GM10248 (cell line): ENCODE results near the gene ARHGAP25.

Experiments used
- CTCF ChIA-PET: fragments of 300-600 bp; sonication (Branson Sonifier 250); formaldehyde crosslinking; extraction: SDS; loops from one replicate; lab custom pipeline; 2021; ENCODE audit warnings: antibody characterized with exemption; lab: Yijun Ruan, JAX
- POLR2A ChIA-PET: fragments of 350-650 bp; sonication (Branson Sonifier 250); formaldehyde crosslinking; extraction: SDS; loops from one replicate; lab custom pipeline; 2020; ENCODE audit warnings: antibody characterized with exemption; lab: Yijun Ruan, JAX
- DNase-seq: peaks from one replicate; pipeline ENCODE4 v3.0.0; 2012; ENCODE audit errors: extremely low spot score
- CTCF ChIP-seq: IDR thresholded peaks from 2 replicates; pipeline ENCODE4 v1.5.1; 2012; ENCODE audit warnings: mild to moderate bottlenecking, low read depth; ENCODE audit errors: extremely low read depth, missing control alignments, control extremely low read depth

Gene ARHGAP25

GRCh38 chr2:68831686-68832232 is 97.1 kb downstream of the ARHGAP25 start:
- no peak for DNase-seq
- POLR2A ChIA-PET, result no interaction called here
- CTCF ChIA-PET, result interaction anchor here (0.9 to 2.6 kb wide), 8 partner anchors 10 to 80 kb away, joined by 3 to 8 read pairs (median 4); no protein-coding TSS in a partner anchor
- no peak for TF ChIP-seq CTCF

- peak; percentile 69 for DNase-seq
- POLR2A ChIA-PET, result no interaction called here
- CTCF ChIA-PET, result interaction anchor here (0.7 to 2.6 kb wide), 6 partner anchors 9 to 81 kb away, joined by 3 to 8 read pairs (median 4); no protein-coding TSS in a partner anchor
- no peak for TF ChIP-seq CTCF
Observed at GRCh38 chr2:68832233-68832869, 97.7 kb downstream of the ARHGAP25 start.

- ChIA-PET CTCF (interaction anchor here (1.4 to 1.5 kb wide), 2 partner anchors 13 to 53 kb away, joined by 3 to 4 read pairs; no protein-coding TSS in a partner anchor), POLR2A (no interaction called here)
- TF ChIP-seq CTCF, result no peak
- DNase-seq, result no peak
Observed at GRCh38 chr2:68833162-68833561, 98.6 kb downstream of the ARHGAP25 start.

GRCh38 chr2:68834737-68835376 is 100.2 kb downstream of the ARHGAP25 start:
- ChIA-PET POLR2A (no interaction called here), CTCF (interaction anchor here (1.0 to 2.4 kb wide), 7 partner anchors 10 to 85 kb away, joined by 3 to 20 read pairs (median 4); no protein-coding TSS in a partner anchor)
- no peak for TF ChIP-seq CTCF
- DNase-seq, result no peak

GRCh38 chr2:68835621-68836020 is 101.0 kb downstream of the ARHGAP25 start:
- DNase-seq, result no peak
- no peak for TF ChIP-seq CTCF
- CTCF ChIA-PET, result interaction anchor here (1.0 to 2.4 kb wide), 13 partner anchors 9 to 372 kb away, joined by 3 to 20 read pairs (median 6); no protein-coding TSS in a partner anchor
- POLR2A ChIA-PET, result interaction anchor here (0.7 kb wide), 1 partner anchor 313 kb away, joined by 8 read pairs; no protein-coding TSS in a partner anchor

- DNase-seq, result peak; percentile 57
- CTCF ChIA-PET, result interaction anchor here (0.7 to 2.4 kb wide), 22 partner anchors 9 to 371 kb away, joined by 3 to 20 read pairs (median 4); no protein-coding TSS in a partner anchor
- peak; percentile 80 for TF ChIP-seq CTCF
- POLR2A ChIA-PET, result no interaction called here
Observed at GRCh38 chr2:68837164-68837860, 102.7 kb downstream of the ARHGAP25 start.
